ENCODE measurements around the gene LAMTOR5. TPM values are rescaled to one million over a fixed set of nuclear protein-coding genes. Genes with fewer than 3 reads are reported as not detected.

LAMTOR5 gene
- total and polyA plus RNA-seq, 2 of the 4 experiments (the other 2 are of a cell fraction) = 159 to 369 TPM

DNA sequence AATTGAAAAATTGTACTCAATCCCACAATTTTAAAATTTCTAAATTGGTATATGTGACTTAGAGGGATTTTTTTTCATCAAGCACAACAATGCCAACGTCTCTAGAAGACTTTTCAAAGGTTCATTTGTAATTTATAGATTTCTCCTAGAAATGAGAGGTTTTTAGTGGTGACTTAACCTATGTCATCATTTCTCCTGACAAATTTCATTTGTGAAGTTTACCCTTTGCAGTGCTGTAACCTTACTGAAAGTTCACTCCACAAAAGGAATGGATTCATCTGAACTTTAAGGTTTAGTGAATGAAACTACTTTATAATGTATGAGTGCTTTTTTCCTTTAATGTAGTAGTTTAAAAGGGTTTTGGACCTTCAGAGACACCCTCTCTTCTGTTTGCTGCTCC, 52.2 kb downstream of the LAMTOR5 start:
- no peak overlapping the region for H3K23ac ChIP-seq (ENCODE audit: low read depth, low read length)
- no peak overlapping the region for H2BK5ac ChIP-seq (ENCODE audit: low read depth, low read length, poor library complexity, severe bottlenecking)
- dilution Hi-C loops (cut with HindIII; ENCODE audit: low sequenced_read_pairs, unreplicated experiment) (no loop called here), intact Hi-C loops (cut with micrococcal nuclease) (no loop called here), in situ Hi-C loops (cut with MboI; ENCODE audit: low sequenced_read_pairs) (no loop called here)
- no peak overlapping the region for H3K4me2 ChIP-seq (ENCODE audit: low read depth, low read length)
- no TSS peak for BruUV-seq (replicated peaks)
- no peaks in the 10 kb centered on the region for H3K27me3 ChIP-seq (ENCODE audit: control insufficient read depth, insufficient read depth, low read length)
- DNase-seq (no peak), ATAC-seq (ENCODE audit: low read depth) (no peak)
- peaks cover 19 to 38% of the 10 kb centered on the region in 2 experiments for H3K79me1 ChIP-seq (ENCODE audit: low read depth in 1 of 2, low read length in 2 of 2)
- no peak overlapping the region for H3K14ac ChIP-seq (replicated peaks; ENCODE audit: low read depth, low read length)
- peaks cover 2% of the 10 kb centered on the region; the same call in 1 of the 2 replicates for H3K36me3 ChIP-seq (ENCODE audit: control insufficient read depth, insufficient read depth, low read length)
- no peaks in the 10 kb centered on the region; the same call in 1 of the 2 replicates for H4K20me1 ChIP-seq (ENCODE audit: insufficient read depth, low read length)
- H2BK15ac ChIP-seq (ENCODE audit: low read depth, low read length) = no peak overlapping the region
- no peak overlapping the region for H2BK120ac ChIP-seq (ENCODE audit: low read depth, low read length)
- no peak overlapping the region for H3K4ac ChIP-seq (ENCODE audit: low read depth, low read length)
- ChIA-PET POLR2A (ENCODE audit: unreplicated experiment) (no interaction called here), CTCF (no interaction called here)
- whole genome bisulfite sequencing, 2 experiments (ENCODE audit: extremely low coverage in 2 of 2, insufficient read length in 1 of 2) = no CpG with 5 or more reads among the region's 1 CpG
- no peak overlapping the region for H4K8ac ChIP-seq (ENCODE audit: low read depth in 2 of 2, low read length in 2 of 2)
- H3K18ac ChIP-seq (ENCODE audit: low read depth, low read length) = no peak overlapping the region
- no peaks in the 10 kb centered on the region for H3K9me1 ChIP-seq (ENCODE audit: insufficient read depth, low read length)
- no peaks in the 10 kb centered on the region for H3K9me3 ChIP-seq (ENCODE audit: control insufficient read depth, insufficient read depth, low read length)
- no peak overlapping the region for H2AK9ac ChIP-seq (replicated peaks; ENCODE audit: low read depth, low read length, poor library complexity)
- H4K91ac ChIP-seq (ENCODE audit: insufficient read depth, low read depth, low read length) = no peak overlapping the region
- no peak overlapping the region for H2AK5ac ChIP-seq (ENCODE audit: low read depth, low read length)
- no peaks in the 10 kb centered on the region for H3K4me1 ChIP-seq (ENCODE audit: control insufficient read depth, insufficient read depth, low read length)
- no peak overlapping the region for H3K4me3 ChIP-seq (ENCODE audit: insufficient read depth, low read depth, low read length)
- H4K5ac ChIP-seq (ENCODE audit: low read depth, low read length) = no peak overlapping the region
- no peak overlapping the region for H3K56ac ChIP-seq (ENCODE audit: extremely low read depth, insufficient read depth, low read length)
- no peak overlapping the region for H2BK20ac ChIP-seq (ENCODE audit: low read depth, low read length)
- H3K9ac ChIP-seq (ENCODE audit: low read depth, low read length) = no peak overlapping the region
- no peak overlapping the region for H2AFZ ChIP-seq (replicated peaks; ENCODE audit: low read length, poor library complexity)
- TF ChIP-seq MXI1 (IDR thresholded peaks at IDR 0.05; ENCODE audit: borderline replicate concordance, low read depth, low read length) = no peak
- no peak for TF ChIP-seq MAZ (IDR thresholded peaks at IDR 0.05; ENCODE audit: borderline replicate concordance, low read depth, low read length)
- TF ChIP-seq, protein P1, sequence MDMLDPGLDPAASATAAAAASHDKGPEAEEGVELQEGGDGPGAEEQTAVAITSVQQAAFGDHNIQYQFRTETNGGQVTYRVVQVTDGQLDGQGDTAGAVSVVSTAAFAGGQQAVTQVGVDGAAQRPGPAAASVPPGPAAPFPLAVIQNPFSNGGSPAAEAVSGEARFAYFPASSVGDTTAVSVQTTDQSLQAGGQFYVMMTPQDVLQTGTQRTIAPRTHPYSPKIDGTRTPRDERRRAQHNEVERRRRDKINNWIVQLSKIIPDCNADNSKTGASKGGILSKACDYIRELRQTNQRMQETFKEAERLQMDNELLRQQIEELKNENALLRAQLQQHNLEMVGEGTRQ (IDR thresholded peaks at IDR 0.05; ENCODE audit: low read depth, low read length) = no peak
- no peak for TF ChIP-seq POLR2A (IDR thresholded peaks at IDR 0.05; ENCODE audit: low read depth, low read length)
- TF ChIP-seq, protein P2, sequence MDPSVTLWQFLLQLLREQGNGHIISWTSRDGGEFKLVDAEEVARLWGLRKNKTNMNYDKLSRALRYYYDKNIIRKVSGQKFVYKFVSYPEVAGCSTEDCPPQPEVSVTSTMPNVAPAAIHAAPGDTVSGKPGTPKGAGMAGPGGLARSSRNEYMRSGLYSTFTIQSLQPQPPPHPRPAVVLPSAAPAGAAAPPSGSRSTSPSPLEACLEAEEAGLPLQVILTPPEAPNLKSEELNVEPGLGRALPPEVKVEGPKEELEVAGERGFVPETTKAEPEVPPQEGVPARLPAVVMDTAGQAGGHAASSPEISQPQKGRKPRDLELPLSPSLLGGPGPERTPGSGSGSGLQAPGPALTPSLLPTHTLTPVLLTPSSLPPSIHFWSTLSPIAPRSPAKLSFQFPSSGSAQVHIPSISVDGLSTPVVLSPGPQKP (IDR thresholded peaks at IDR 0.05; ENCODE audit: borderline replicate concordance, low read depth, low read length) = no peak
- no peak for TF ChIP-seq RCOR1 (IDR thresholded peaks at IDR 0.05; ENCODE audit: insufficient replicate concordance, low read length)
- TF ChIP-seq FOS (IDR thresholded peaks at IDR 0.05; ENCODE audit: low read depth, low read length) = no peak
- no peak for TF ChIP-seq NFE2L2 (IDR thresholded peaks at IDR 0.05; ENCODE audit: low read depth, low read length)
- TF ChIP-seq CHD1 (IDR thresholded peaks at IDR 0.05; ENCODE audit: low read depth, low read length) = no peak
- TF ChIP-seq SMC3 (IDR thresholded peaks at IDR 0.05; ENCODE audit: low read depth, low read length) = no peak
- TF ChIP-seq, protein P3, sequence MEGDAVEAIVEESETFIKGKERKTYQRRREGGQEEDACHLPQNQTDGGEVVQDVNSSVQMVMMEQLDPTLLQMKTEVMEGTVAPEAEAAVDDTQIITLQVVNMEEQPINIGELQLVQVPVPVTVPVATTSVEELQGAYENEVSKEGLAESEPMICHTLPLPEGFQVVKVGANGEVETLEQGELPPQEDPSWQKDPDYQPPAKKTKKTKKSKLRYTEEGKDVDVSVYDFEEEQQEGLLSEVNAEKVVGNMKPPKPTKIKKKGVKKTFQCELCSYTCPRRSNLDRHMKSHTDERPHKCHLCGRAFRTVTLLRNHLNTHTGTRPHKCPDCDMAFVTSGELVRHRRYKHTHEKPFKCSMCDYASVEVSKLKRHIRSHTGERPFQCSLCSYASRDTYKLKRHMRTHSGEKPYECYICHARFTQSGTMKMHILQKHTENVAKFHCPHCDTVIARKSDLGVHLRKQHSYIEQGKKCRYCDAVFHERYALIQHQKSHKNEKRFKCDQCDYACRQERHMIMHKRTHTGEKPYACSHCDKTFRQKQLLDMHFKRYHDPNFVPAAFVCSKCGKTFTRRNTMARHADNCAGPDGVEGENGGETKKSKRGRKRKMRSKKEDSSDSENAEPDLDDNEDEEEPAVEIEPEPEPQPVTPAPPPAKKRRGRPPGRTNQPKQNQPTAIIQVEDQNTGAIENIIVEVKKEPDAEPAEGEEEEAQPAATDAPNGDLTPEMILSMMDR (conservative IDR thresholded peaks at IDR 0.05; ENCODE audit: low read depth, low read length) = no peak
- no peak for TF ChIP-seq CEBPB (IDR thresholded peaks at IDR 0.05; ENCODE audit: low read depth, low read length)
- no peak for TF ChIP-seq RFX5 (IDR thresholded peaks at IDR 0.05; ENCODE audit: low read depth, low read length)
- TF ChIP-seq BHLHE40 (IDR thresholded peaks at IDR 0.05; ENCODE audit: low read depth, low read length) = no peak
- no peak overlapping the region for H3K27ac ChIP-seq (ENCODE audit: insufficient read depth, low read length)
